Panc1 (cell line): ENCODE results near the gene CSH1.

Source experiments
- POLR2AphosphoS5 ChIP-seq: IDR thresholded peaks from 2 replicates; pipeline ENCODE4 v1.6.1; 2012; ENCODE audit warnings: mild to moderate bottlenecking, low read depth, low read length, moderate library complexity
- REST ChIP-seq, 2 experiments: IDR thresholded peaks; 2 replicates each; pipeline ENCODE4 v1.6.1; 2011 to 2012; ENCODE audit warnings: low read depth in 2 of 2, control low read depth in 1 of 2, low read length in 1 of 2, mild to moderate bottlenecking in 1 of 2, moderate library complexity in 1 of 2; ENCODE audit not compliant: insufficient read depth in 1 of 2
- SIN3A ChIP-seq: IDR thresholded peaks from 2 replicates; pipeline ENCODE4 v1.6.1; 2012; ENCODE audit warnings: low read depth, mild to moderate bottlenecking, low read length, moderate library complexity, borderline replicate concordance; ENCODE audit not compliant: insufficient read depth
- TF ChIP-seq, protein P1 (sequence below): fragments of 450-650 bp; IDR thresholded peaks from 2 replicates; pipeline ENCODE4 v1.5.1; 2017; ENCODE audit warnings: mild to moderate bottlenecking

DNA sequence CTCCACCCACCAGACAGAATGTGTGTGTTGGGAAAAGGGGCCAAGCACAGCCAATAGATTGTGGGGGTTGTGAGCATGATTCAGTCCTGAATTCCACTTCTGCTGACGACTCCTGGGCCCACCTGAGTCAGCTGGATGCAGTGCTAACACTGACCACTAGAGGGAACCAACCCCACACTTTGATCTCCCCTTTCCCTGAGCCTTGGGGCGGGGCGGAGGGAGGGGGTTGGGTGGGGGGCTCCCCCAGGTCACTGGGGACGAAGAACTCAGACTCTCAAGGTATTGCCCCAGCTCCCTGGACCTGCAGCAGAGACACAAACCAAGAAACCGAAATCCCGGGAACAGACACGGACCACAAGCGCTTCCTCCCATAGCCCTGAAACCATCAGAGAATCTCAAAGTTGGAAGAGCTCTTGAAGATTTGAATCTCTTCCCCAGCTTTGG lies 15.3 kb upstream of the CSH1 start:
- TF ChIP-seq, protein P1, sequence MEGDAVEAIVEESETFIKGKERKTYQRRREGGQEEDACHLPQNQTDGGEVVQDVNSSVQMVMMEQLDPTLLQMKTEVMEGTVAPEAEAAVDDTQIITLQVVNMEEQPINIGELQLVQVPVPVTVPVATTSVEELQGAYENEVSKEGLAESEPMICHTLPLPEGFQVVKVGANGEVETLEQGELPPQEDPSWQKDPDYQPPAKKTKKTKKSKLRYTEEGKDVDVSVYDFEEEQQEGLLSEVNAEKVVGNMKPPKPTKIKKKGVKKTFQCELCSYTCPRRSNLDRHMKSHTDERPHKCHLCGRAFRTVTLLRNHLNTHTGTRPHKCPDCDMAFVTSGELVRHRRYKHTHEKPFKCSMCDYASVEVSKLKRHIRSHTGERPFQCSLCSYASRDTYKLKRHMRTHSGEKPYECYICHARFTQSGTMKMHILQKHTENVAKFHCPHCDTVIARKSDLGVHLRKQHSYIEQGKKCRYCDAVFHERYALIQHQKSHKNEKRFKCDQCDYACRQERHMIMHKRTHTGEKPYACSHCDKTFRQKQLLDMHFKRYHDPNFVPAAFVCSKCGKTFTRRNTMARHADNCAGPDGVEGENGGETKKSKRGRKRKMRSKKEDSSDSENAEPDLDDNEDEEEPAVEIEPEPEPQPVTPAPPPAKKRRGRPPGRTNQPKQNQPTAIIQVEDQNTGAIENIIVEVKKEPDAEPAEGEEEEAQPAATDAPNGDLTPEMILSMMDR, result peak; percentile 82
- TF ChIP-seq REST (IDR thresholded peaks at IDR 0.05; ENCODE audit: insufficient read depth in 1 of 2, low read depth in 2 of 2, low read length in 1 of 2) (no peak), POLR2AphosphoS5 (no peak), SIN3A (no peak)
